GM12891 (cell line): ENCODE measurements around the gene AQP5.

Source experiments
- DNase-seq: peaks from one replicate; pipeline ENCODE4 v3.0.0; 2011; ENCODE audit warnings: low spot score; ENCODE audit not compliant: insufficient read length
- FAIRE-seq: peaks from 2 replicates; lab custom pipeline; 2011; peaks lifted over from hg19 to GRCh38; lab: Jason Lieb, UNC
- PAX5 ChIP-seq: IDR thresholded peaks from 2 replicates; pipeline ENCODE4 v1.6.1; 2011; ENCODE audit warnings: low read length, moderate library complexity, mild to moderate bottlenecking; ENCODE audit not compliant: insufficient read depth, severe bottlenecking
- POLR2A ChIP-seq: IDR thresholded peaks from 2 replicates; pipeline ENCODE4 v1.6.1; 2011; ENCODE audit warnings: low read depth, low read length, control low read depth
- POLR2AphosphoS5 ChIP-seq: IDR thresholded peaks from 2 replicates; pipeline ENCODE4 v1.6.1; 2011; ENCODE audit warnings: low read depth, low read length, control low read depth
- POU2F2 ChIP-seq: IDR thresholded peaks from 2 replicates; pipeline ENCODE4 v1.6.1; 2011; ENCODE audit warnings: low read depth, mild to moderate bottlenecking, control low read depth, low read length, moderate library complexity
- SPI1 ChIP-seq: IDR thresholded peaks from 2 replicates; pipeline ENCODE4 v1.6.1; 2011; ENCODE audit warnings: low read depth, low read length, control low read depth
- TAF1 ChIP-seq: IDR thresholded peaks from 2 replicates; pipeline ENCODE4 v1.6.1; 2011; ENCODE audit warnings: low read depth, low read length, control low read depth

AQP5 gene

GRCh38 chr12:49990273-49990672 is 28.6 kb downstream of the AQP5 start:
- TF ChIP-seq POLR2AphosphoS5 (no peak), PAX5 (no peak), POU2F2 (no peak), TAF1 (no peak), POLR2A (no peak), SPI1 (no peak)
- FAIRE-seq (no peak), DNase-seq (no peak)

- FAIRE-seq (no peak), DNase-seq (no peak)
- TF ChIP-seq POLR2A (no peak), SPI1 (no peak), PAX5 (no peak), POU2F2 (no peak), POLR2AphosphoS5 (no peak), TAF1 (no peak)
Measured at GRCh38 chr12:49998453-49998852, 36.8 kb downstream of the AQP5 start.

- TF ChIP-seq SPI1 (no peak), TAF1 (no peak), POLR2AphosphoS5 (no peak), POU2F2 (no peak), POLR2A (no peak), PAX5 (no peak)
- DNase-seq (no peak), FAIRE-seq (no peak)
Measured at GRCh38 chr12:50003595-50003994, 41.9 kb downstream of the AQP5 start.

- TF ChIP-seq POLR2AphosphoS5 (no peak), PAX5 (no peak), SPI1 (no peak), TAF1 (no peak), POU2F2 (no peak), POLR2A (no peak)
- DNase-seq (no peak), FAIRE-seq (peak; percentile 31)
Measured at GRCh38 chr12:50004696-50005095, 43.0 kb downstream of the AQP5 start.

GRCh38 chr12:50005175-50005574 is 43.5 kb downstream of the AQP5 start:
- TF ChIP-seq TAF1 (no peak), POLR2A (no peak), POLR2AphosphoS5 (no peak), SPI1 (no peak), PAX5 (no peak)
- DNase-seq: no peak
- FAIRE-seq: peak; percentile 40

- FAIRE-seq (peak; percentile 93), DNase-seq (no peak)
- TF ChIP-seq TAF1 (no peak), SPI1 (peak; percentile 27; the same call in 1 of the 2 replicates)
Measured at GRCh38 chr12:50006280-50006679, 44.6 kb downstream of the AQP5 start.

GRCh38 chr12:50006754-50007442 is 45.2 kb downstream of the AQP5 start:
- TF ChIP-seq POU2F2 (no peak), PAX5 (peak; percentile 93)
- no peak for DNase-seq
- peak; percentile 85 for FAIRE-seq

GRCh38 chr12:50013361-50014147 is 51.9 kb downstream of the AQP5 start:
- DNase-seq (no peak), FAIRE-seq (peak; percentile 40)
- TF ChIP-seq POLR2AphosphoS5 (no peak), SPI1 (no peak), TAF1 (no peak), POLR2A (no peak), PAX5 (no peak), POU2F2 (no peak)

- no peak for DNase-seq
- no peak for FAIRE-seq
- no peak for TF ChIP-seq POU2F2
- TF ChIP-seq POLR2A: no peak
- no peak for TF ChIP-seq TAF1
- TF ChIP-seq POLR2AphosphoS5: no peak
- TF ChIP-seq SPI1: no peak
- TF ChIP-seq PAX5: no peak
Measured at GRCh38 chr12:50014342-50014741, 52.7 kb downstream of the AQP5 start.
